Anterior cingulate cortex (tissue), 58 donors: ENCODE data around the gene CAMK2G.
"Not testable (repeated sequence)": the region's sequence is repeated elsewhere in the genome, so short reads cannot be mapped to it uniquely, and the experiment has no call there.

Source experiments
- DNase-seq, 58 donors: peaks; one replicate each; lab custom pipeline; 2025; lab: John Stamatoyannopoulos, UW

CAMK2G gene

GRCh38 chr10:73843261-73843660 lies 31.1 kb downstream of the CAMK2G start:
- no peak for DNase-seq

GRCh38 chr10:73842349-73842748 lies 32.0 kb downstream of the CAMK2G start:
- DNase-seq: no peak

DNA sequence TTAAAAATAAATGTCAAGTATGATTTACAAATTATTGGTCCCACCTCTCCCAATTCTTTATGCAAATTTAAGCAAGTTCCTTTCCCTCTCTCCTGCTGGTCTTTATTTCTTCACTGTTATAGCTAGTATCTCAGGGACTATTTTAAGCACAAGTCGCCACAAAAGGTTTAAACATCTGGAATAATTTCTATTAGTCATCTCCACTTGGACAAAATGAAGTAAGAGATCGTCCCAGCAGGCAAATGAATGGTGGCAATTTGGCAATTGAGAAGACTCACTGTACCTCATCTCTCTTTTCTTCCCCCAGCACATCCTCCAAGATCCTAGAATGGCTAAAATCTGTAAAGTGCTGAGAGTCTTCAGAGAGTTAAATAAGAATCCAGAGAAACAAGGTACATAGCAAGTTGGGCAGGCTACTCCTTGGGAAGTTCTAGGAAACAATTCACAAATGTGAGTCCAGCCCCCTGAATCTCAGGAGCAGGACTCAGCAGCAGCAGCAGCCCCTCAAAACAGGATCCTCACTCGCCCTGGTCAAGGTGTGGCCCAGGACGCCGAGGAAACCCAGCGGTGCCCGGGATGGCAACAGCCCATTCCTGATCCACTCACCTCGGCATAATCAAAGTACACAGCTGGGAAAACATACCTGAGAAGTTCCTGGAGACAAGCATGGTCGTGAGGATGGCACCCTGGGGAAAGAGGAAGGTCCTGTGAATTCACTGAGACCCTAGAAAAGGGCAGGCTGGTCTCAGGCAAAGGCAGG lies 32.6 kb downstream of the CAMK2G start:
- no peak for DNase-seq

GRCh38 chr10:73841061-73841421 lies 33.3 kb downstream of the CAMK2G start:
- DNase-seq: no peak

DNA sequence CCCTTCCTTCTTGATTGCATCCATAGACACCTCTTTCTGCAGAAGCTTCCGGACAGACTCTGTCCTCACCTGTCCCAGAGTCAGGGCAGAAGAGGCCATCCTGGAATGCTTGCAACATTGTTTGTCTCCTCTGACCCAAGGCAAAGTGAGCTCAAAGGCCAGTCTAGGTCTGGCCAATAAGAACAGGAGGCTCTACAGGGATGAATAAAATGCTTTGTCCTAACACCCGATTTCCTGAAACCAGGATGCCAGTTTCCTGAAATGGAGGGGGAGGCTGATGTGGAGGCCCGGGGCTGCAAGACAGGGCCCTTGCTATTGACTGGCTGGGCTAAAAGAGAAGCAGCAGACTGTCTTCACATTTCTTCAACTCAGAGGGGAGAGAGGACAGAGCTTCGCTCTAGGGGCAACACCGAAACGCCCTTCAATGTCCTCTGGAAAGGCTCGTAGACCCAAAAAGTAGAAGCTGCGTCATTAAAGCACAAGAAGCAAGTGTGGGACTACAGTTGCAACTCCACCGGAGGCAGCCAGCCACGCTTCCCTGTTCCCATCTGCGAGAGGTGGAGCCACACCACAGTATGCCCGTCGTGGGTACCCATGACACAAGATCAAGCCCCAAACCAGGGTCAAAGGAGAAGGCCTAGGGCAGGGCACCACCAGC lies 33.8 kb downstream of the CAMK2G start:
- DNase-seq: no peak

- DNase-seq: no peak
These were observed 34.3 kb downstream of the CAMK2G start for GRCh38 chr10:73840056-73840402.

DNA sequence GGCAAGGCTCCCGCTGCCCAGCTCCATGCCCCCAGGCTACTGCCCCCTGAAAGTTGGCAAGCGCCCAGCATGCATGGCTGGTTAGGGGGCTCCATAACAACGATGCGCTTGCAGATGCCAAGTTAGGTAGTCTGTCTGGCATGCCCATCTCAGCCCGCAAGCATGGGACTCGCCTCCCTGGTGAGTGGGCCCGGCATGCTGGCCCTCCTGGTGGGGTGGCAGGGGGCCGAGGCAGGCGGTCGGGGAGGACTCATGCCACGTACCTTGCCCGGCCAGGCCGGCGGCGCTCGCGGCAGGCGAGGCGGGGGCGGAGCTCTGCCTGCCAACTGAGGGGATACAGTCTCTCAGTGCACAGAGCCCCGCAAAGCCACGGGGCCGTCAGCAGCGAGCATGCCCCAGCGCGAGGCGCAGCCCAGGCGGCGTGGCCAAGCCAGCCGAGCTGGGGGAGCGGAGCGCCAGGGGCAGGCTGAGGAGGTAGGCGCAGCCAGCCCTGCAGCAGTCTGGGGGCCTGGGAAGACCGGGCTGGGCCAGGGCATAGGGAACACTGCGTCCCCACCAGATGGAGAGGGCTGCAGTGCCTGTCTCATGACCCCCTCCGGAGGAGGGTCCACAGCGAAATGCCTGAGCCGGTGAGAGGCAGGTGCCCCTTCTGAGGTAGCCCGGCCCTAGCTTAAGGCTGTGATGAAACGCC lies 34.9 kb downstream of the CAMK2G start:
- peak in 1 of 58 donors; percentile 15 for DNase-seq

DNA sequence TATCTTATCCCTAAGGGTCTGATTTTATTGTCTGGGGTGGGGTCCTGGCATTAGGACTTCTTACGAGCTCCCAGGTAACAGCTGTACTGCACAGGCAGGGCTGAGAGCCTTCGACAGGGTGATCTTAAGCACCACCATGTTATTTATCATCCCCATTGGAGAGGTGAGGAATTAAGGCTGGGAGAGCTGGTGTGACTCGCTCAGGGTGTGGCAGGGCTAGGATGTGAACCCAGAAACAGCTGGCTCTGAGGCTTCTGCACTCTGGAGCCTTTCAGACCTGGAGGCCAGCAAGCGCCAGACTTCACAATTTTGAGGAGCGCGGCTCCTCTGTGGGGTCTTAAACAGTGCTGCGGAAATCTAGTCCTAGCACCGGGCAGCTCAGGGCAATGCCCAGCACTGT lies 35.5 kb downstream of the CAMK2G start:
- DNase-seq: no peak

DNA sequence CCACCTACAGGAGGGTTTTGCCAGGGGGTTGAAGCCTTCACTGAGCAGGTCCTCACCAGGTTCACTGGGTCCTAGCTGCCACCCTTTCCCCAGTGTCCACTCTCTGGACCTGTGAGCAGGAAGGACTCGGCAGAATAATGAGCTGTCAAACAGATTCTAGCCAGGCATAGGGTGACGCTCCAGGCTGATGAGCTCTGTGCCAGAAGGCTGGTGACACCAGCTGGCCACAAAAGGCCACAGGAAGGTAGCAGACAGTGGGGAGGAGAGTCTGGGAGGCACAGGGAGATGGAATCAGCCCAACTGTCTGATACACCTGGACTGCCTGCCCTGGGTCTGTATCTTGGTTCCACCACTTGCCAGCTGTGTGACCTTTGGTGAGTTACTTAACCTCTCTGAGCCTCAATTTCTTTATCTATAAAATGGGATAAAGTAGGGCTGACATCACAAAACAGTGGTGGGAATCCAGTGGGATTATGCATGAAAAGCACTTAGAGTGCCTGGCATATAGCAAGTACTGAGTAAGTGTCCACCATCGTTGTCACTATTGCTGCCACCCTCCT lies 36.3 kb downstream of the CAMK2G start:
- DNase-seq: no peak

- DNase-seq: peak in 1 of 58 donors; percentile 61
These were observed 37.3 kb downstream of the CAMK2G start for GRCh38 chr10:73837072-73837471.

DNA sequence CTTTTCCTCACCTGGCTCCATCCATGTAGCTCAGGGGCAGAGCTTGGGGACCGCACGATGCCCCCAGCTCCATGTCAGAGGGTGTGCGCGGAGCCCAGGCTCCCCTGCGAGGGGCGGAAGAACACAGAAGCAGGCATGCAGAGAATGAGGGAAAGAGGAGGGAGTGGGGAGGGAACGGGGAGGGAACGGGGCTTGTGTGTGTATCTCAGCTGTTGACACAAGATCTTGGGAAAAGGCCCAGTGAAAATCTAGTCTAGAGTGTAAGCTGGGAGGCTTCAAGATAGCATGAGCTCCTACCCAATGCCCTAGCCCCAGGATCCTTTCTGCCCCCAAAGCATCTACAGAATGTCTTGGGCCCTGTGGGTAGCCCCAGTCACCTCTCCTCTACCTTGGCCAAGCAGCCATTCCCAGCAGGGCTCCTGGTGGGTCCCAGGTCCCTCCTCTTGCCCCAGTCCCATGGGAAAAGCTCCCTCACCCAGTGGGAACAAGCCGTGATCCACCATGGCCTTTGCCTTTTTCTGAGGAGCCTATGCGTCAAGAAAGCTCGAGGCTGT lies 37.9 kb downstream of the CAMK2G start:
- DNase-seq: no peak

DNA sequence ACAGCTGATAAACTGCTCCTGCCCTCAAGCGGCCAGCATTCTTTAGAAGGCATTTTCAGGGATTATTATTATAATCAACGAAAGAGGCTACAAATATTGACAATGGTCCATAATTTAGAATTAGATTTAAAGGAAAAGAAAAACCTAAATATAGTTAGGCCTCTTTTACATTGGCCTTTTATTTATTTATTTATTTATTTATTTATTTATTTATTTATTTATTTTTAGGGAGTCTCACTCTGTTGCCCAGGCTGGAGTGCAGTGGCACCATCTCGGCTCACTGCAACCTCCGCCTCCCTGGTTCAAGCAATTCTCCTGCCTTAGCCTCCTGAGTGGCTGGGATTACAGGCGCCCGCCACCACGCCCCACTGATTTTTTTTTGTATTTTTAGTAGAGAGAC lies 45.3 kb downstream of the CAMK2G start:
- not testable (repeated sequence) for DNase-seq

- no peak for DNase-seq
These were observed 46.2 kb downstream of the CAMK2G start for GRCh38 chr10:73828161-73828560.

DNA sequence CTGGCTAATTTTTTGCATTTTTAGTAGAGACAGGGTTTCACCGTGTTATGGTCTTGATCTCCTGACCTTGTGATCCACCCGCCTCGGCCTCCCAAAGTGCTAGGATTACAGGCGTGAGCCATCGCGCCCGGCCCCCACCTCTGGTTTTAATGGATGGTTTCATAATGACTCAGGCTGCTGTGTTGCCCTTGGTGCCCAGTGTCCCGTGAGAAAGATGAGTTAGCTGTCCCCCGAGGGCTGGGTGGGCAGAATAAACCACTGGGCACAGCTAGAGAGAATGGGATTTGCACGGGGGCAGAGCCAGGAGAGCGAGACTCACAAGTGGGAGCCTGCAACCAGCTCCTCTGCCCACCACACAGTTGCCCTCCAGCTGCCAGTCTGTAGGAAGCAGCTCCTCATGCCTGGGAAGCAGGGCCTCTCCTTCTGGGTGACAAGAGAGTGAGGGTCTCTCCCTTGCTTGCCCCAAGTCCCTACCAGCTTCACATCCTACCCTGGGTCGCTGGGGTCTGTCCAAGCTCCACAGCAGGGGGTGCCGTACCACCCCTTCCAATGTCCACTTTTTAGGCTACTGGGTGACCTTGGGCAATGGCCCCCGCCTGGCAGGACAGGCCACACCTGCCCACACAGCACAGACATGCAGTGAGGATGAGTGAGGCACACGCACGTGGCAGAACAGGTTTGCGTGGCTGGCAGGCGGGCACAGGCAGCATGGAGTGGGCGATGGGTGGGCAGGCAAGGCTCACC lies 46.8 kb downstream of the CAMK2G start:
- DNase-seq: peak in 1 of 58 donors; percentile 4

- no peak for DNase-seq
These were observed 50.1 kb downstream of the CAMK2G start for GRCh38 chr10:73824146-73824725.

DNA sequence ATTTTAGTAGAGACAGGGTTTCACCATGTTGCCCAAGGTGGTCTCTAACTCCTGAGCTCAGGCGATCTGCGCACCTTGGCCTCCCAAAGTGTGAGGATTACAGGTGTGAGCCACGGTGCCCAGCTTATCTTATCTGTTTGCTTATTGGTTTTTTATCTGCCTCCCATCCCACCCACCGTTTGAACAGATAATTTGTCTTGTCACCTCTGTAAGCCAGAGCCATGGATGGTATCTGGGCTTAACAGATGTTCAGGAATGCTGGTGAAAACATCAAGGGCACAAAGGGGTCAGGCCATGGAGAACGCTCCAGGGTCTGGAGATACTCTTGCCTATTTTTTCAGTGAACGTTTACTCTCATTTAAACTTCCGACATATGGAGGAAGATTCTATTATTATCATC lies 51.0 kb downstream of the CAMK2G start:
- DNase-seq: no peak

- peak in 2 of 58 donors; percentile 8 to 12 for DNase-seq
These were observed 54.8 kb downstream of the CAMK2G start for GRCh38 chr10:73819513-73820093.

DNA sequence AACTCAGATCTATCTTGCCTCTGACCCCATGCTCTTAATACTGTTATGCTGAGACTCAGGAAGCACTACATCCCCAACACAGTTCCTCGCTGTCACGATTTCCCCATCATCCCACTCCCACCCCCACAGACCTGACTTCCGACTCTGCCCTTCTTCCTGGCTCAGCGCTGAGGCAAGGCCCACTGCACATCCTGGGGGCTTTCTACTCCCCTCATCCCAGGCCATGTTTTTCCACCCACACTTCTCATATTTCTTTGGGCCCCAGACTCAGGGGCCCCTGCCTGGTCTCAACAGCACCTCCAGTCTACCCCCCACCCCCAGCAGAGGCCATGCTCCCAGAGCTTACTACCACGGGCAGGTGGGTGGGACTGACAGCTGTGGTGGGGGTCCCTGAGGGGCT lies 55.3 kb downstream of the CAMK2G start:
- DNase-seq: no peak

DNA sequence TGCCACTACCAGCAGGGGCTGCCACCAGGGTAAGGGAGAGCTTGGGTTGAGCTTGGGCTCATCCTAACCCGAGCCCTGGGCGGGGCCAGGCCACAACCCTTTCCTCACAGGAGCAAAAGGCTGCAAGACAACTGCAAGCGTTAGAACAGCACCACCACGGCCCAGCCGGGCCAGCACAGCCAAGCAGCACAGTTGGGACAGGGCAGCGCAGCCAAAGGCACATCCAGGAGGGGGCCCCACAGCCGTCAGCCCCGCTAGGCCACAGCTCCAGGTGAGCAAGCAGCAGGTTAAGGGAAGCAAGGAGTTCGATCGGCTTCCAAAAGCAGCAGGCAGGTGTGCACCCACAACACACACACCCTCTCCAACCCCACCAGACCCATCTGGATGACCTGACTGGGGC lies 56.0 kb downstream of the CAMK2G start:
- no peak for DNase-seq

DNA sequence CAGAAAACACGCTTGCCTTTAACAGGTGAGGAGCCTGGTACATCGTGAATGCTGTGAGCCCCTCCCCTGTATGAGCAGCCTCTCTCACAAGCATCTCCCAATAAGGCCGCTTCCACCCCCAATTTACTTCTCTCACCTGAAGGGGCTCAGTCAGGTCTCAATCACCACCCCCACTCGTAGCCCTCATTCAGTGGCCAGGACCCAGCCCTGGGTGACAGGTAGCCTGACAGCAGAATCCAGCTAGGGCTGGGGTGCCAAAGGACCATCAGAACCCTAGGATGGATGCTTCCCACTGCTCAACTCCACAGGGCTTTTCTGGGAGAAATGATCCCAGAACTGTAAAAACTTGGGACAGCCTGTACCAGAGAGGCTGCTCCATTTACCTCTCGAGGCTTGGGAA lies 56.5 kb downstream of the CAMK2G start:
- no peak for DNase-seq
